Esophagus squamous epithelium (tissue), 5 donors: ENCODE measurements around the gene C3orf33. TPM values are rescaled to one million over a fixed set of nuclear protein-coding genes. Genes with fewer than 3 reads are reported as not detected.

Experiments used
- DNase-seq: peaks from one replicate; lab custom pipeline; 2025; lab: John Stamatoyannopoulos, UW
- H3K27ac ChIP-seq, 4 donors: fragments of 200-600 bp; sonication (generic); one replicate each; pipeline ENCODE4 v1.5.1; 2016 to 2019; ENCODE audit warnings: mild to moderate bottlenecking in 1 of 4
- H3K27me3 ChIP-seq, 4 donors: fragments of 200-600 bp; sonication (generic); 1 replicate in 3 of 4; 2 replicates in 1 of 4; pipeline versions ENCODE4 v1.5.1 to v1.6.0; 2017 to 2021; ENCODE audit warnings: antibody characterized with exemption in 1 of 4
- H3K36me3 ChIP-seq, 3 donors: fragments of 200-600 bp; sonication (generic); one replicate each; pipeline ENCODE4 v1.5.1; 2016 to 2019
- H3K4me1 ChIP-seq, 3 donors: fragments of 200-600 bp; sonication (generic); one replicate each; pipeline ENCODE4 v1.5.1; 2017 to 2019
- H3K4me3 ChIP-seq, 4 donors: fragments of 200-600 bp; sonication (generic); 1 replicate in 3 of 4; 2 replicates in 1 of 4; pipeline ENCODE4 v1.5.1; 2016 to 2019; ENCODE audit warnings: mild to moderate bottlenecking in 2 of 4, moderate library complexity in 1 of 4
- H3K9me3 ChIP-seq, 3 donors: fragments of 200-600 bp; sonication (generic); one replicate each; pipeline ENCODE4 v1.5.1; 2016 to 2019
- CTCF ChIP-seq, 6 experiments: fragments of 450-650 bp in 4 of 6; fragments of 200-600 bp in 2 of 6; sonication (generic) in 2 of 6; IDR thresholded peaks; one replicate each; pipeline ENCODE4 v1.5.1; 2016 to 2019; ENCODE audit warnings: antibody characterized with exemption in 6 of 6, mild to moderate bottlenecking in 4 of 6, moderate library complexity in 4 of 6
- POLR2A ChIP-seq, 4 donors: fragments of 450-650 bp; IDR thresholded peaks; one replicate each; pipeline ENCODE4 v1.6.1; 2017; ENCODE audit warnings: antibody characterized with exemption in 4 of 4, mild to moderate bottlenecking in 4 of 4, moderate library complexity in 3 of 4
- WGBS, 2 donors: methylation state at CpG; one replicate each; pipeline ENCODE4 v1.1.5; 2018; 5-methylcytosine and 5-hydroxymethylcytosine counted together
- intact Hi-C: fragments of 100-400 bp; cut with DNase I; formaldehyde crosslinking; loops from one replicate; pipeline ENCODE4 v1.15.0; 2022
- total RNA-seq, 4 donors: library from RNA; depleted of rRNA; stranded (reverse); fragments of >200 nt; gene quantifications; one replicate each; pipeline ENCODE4 v1.1.0, GENCODE V29; 2016
- donor health status: DM: yes; HTN: yes; CAD: no.

Gene C3orf33
- total RNA-seq, 4 donors from 2014 or later, result 0.44 to 1.3 (median 0.58) TPM

- Histone ChIP-seq H3K9me3 (no peaks in the 10 kb centered on the region), H3K4me1 (no peaks in the 10 kb centered on the region), H3K36me3 (peaks cover 0 to 20% (median 0%) of the 10 kb centered on the region in 3 donors), H3K4me3 (no peak overlapping the region), H3K27ac (no peak overlapping the region), H3K27me3 (no peaks in the 10 kb centered on the region)
- intact Hi-C loops, result no loop called here
- no peak for TF ChIP-seq POLR2A (IDR thresholded peaks at IDR 0.05)
- TF ChIP-seq CTCF (IDR thresholded peaks at IDR 0.05), result no peak
- DNase-seq, result no peak
- 85 to 97% methylated on average over 4 to 6 of the region's 6 CpGs for WGBS, 2 donors
These were observed 35.0 kb downstream of the C3orf33 start for GRCh38 chr3:155771126-155771525.

- no peak for TF ChIP-seq POLR2A (IDR thresholded peaks at IDR 0.05)
- no peak for TF ChIP-seq CTCF (IDR thresholded peaks at IDR 0.05)
- H3K27ac ChIP-seq, result no peak overlapping the region
- no peaks in the 10 kb centered on the region for H3K27me3 ChIP-seq
- DNase-seq, result no peak
- H3K9me3 ChIP-seq, result no peaks in the 10 kb centered on the region
- H3K4me3 ChIP-seq, result no peak overlapping the region
- H3K4me1 ChIP-seq, result no peaks in the 10 kb centered on the region
- 72 to 90% methylated on average over 1 of the region's 1 CpG for WGBS, 2 donors
- intact Hi-C loops, result no loop called here
- H3K36me3 ChIP-seq, result peaks cover 0 to 16% (median 0%) of the 10 kb centered on the region in 3 donors
These were observed 39.9 kb downstream of the C3orf33 start for GRCh38 chr3:155766206-155766605.

GRCh38 chr3:155763870-155764463, 42.1 kb downstream of the C3orf33 start:
- WGBS, 2 donors, result 80 to 82% methylated on average over 3 of the region's 3 CpGs
- H3K27ac ChIP-seq, result no peak overlapping the region
- H3K9me3 ChIP-seq, result no peaks in the 10 kb centered on the region
- H3K27me3 ChIP-seq, result no peaks in the 10 kb centered on the region
- TF ChIP-seq CTCF (IDR thresholded peaks at IDR 0.05) (no peak), POLR2A (IDR thresholded peaks at IDR 0.05) (no peak)
- H3K4me3 ChIP-seq, result no peak overlapping the region
- intact Hi-C loops, result no loop called here
- peaks cover 0 to 11% (median 0%) of the 10 kb centered on the region in 3 donors for H3K36me3 ChIP-seq
- no peak for DNase-seq
- no peaks in the 10 kb centered on the region for H3K4me1 ChIP-seq

- no peaks in the 10 kb centered on the region for H3K27me3 ChIP-seq
- H3K9me3 ChIP-seq, result no peaks in the 10 kb centered on the region
- 94 to 98% methylated on average over 4 of the region's 4 CpGs for WGBS, 2 donors
- DNase-seq, result no peak
- no peaks in the 10 kb centered on the region for H3K4me1 ChIP-seq
- H3K27ac ChIP-seq, result no peak overlapping the region
- no peak overlapping the region for H3K4me3 ChIP-seq
- H3K36me3 ChIP-seq, result peaks cover 0 to 6% (median 0%) of the 10 kb centered on the region in 3 donors
- intact Hi-C loops, result no loop called here
- TF ChIP-seq POLR2A (IDR thresholded peaks at IDR 0.05), result no peak
- TF ChIP-seq CTCF (IDR thresholded peaks at IDR 0.05), result no peak
These were observed 45.4 kb downstream of the C3orf33 start for GRCh38 chr3:155760653-155761052.

- no peak for DNase-seq
- no peak for TF ChIP-seq CTCF (IDR thresholded peaks at IDR 0.05)
- no peak for TF ChIP-seq POLR2A (IDR thresholded peaks at IDR 0.05)
- no peaks in the 10 kb centered on the region for H3K36me3 ChIP-seq
- WGBS, 2 donors, result 88 to 94% methylated on average over 5 to 7 of the region's 7 CpGs
- intact Hi-C loops, result no loop called here
- no peak overlapping the region for H3K4me3 ChIP-seq
- H3K9me3 ChIP-seq, result no peaks in the 10 kb centered on the region
- H3K27ac ChIP-seq, result no peak overlapping the region
- H3K27me3 ChIP-seq, result no peaks in the 10 kb centered on the region
- H3K4me1 ChIP-seq, result no peaks in the 10 kb centered on the region
These were observed 48.5 kb downstream of the C3orf33 start for GRCh38 chr3:155757577-155757976.
